CD14-positive monocyte (primary cell): ENCODE data around the gene F8. TPM values are rescaled to one million over a fixed set of nuclear protein-coding genes. Genes with fewer than 3 reads are reported as not detected.

Experiments
- DNase-seq, 3 donors: peaks; one replicate each; pipeline ENCODE4 v3.0.0-alpha.2; 2011 to 2022
- H2AFZ ChIP-seq: 2 replicates; pipeline ENCODE4 v1.6.0; 2012; ENCODE audit warnings: mild to moderate bottlenecking, low read depth, low read length, inconsistent platforms; ENCODE audit not compliant: insufficient read depth, poor library complexity, severe bottlenecking
- H3K27ac ChIP-seq, 2 donors: 1 replicate in 1 of 2; 2 replicates in 1 of 2; pipeline ENCODE4 v1.5.1; 2012 to 2013; ENCODE audit warnings: low read length in 2 of 2, control low read depth in 1 of 2, inconsistent platforms in 1 of 2, low read depth in 1 of 2, mild to moderate bottlenecking in 1 of 2
- H3K27me3 ChIP-seq, 2 donors: one replicate each; pipeline versions ENCODE4 v1.6.0 to v1.6.1; 2011 to 2013; ENCODE audit warnings: low read length in 2 of 2; ENCODE audit not compliant: control insufficient read depth in 2 of 2, insufficient read depth in 2 of 2
- H3K36me3 ChIP-seq, 2 donors: replicated peaks in 1 of 2; 1 replicate in 1 of 2; 2 replicates in 1 of 2; pipeline versions ENCODE4 v1.5.1 to v1.6.1; 2012 to 2013; ENCODE audit warnings: low read length in 2 of 2, control low read depth in 1 of 2, inconsistent platforms in 1 of 2, mild to moderate bottlenecking in 1 of 2; ENCODE audit not compliant: insufficient read depth in 2 of 2, control insufficient read depth in 1 of 2
- H3K4me1 ChIP-seq, 2 donors: 1 replicate in 1 of 2; 2 replicates in 1 of 2; pipeline versions ENCODE4 v1.5.1 to v1.6.1; 2012 to 2013; ENCODE audit warnings: low read length in 2 of 2, control low read depth in 1 of 2, inconsistent platforms in 1 of 2, mild to moderate bottlenecking in 1 of 2, moderate library complexity in 1 of 2; ENCODE audit not compliant: insufficient read depth in 2 of 2, control insufficient read depth in 1 of 2
- H3K4me2 ChIP-seq: replicated peaks from 2 replicates; pipeline ENCODE3; 2012; ENCODE audit warnings: low read length, moderate library complexity, mild to moderate bottlenecking; ENCODE audit not compliant: poor library complexity, severe bottlenecking; ENCODE audit errors: extremely low read depth
- H3K4me3 ChIP-seq, 3 experiments: fragments of 200-600 bp in 1 of 3; sonication (generic) in 1 of 3; replicated peaks in 1 of 3; 1 replicate in 2 of 3; 2 replicates in 1 of 3; pipeline ENCODE4 v1.5.1; 2011 to 2013; ENCODE audit warnings: low read length in 3 of 3, mild to moderate bottlenecking in 3 of 3, control low read depth in 2 of 3, low read depth in 2 of 3, inconsistent platforms in 1 of 3, moderate library complexity in 1 of 3
- H3K79me2 ChIP-seq: 2 replicates; pipeline ENCODE4 v1.6.0; 2012; ENCODE audit warnings: mild to moderate bottlenecking, control low read depth, inconsistent platforms, low read length, moderate library complexity; ENCODE audit not compliant: insufficient read depth
- H3K9ac ChIP-seq: 2 replicates; pipeline ENCODE4 v1.6.0; 2017; ENCODE audit warnings: low read length, mild to moderate bottlenecking; ENCODE audit not compliant: insufficient read depth, poor library complexity, severe bottlenecking
- H3K9me3 ChIP-seq, 2 donors: replicated peaks in 1 of 2; 1 replicate in 1 of 2; 2 replicates in 1 of 2; pipeline versions ENCODE4 v1.5.1 to v1.6.1; 2012 to 2013; ENCODE audit warnings: low read length in 2 of 2, control low read depth in 1 of 2; ENCODE audit not compliant: control insufficient read depth in 1 of 2, insufficient read depth in 1 of 2
- H4K20me1 ChIP-seq: 2 replicates; pipeline ENCODE4 v1.6.0; 2012; ENCODE audit warnings: mild to moderate bottlenecking, low read length, control low read depth, moderate library complexity; ENCODE audit not compliant: insufficient read depth
- H3K27ac Mint-ChIP-seq, 7 donors: one replicate each; pipeline ENCODE4 v1.8.0; 2020; ENCODE audit warnings: mild to moderate bottlenecking in 7 of 7, mixed read lengths in 7 of 7, moderate library complexity in 6 of 7, inconsistent platforms in 2 of 7
- H3K27me3 Mint-ChIP-seq, 3 donors: one replicate each; pipeline ENCODE4 v1.8.0; 2021 to 2022; ENCODE audit warnings: low read depth in 3 of 3, mild to moderate bottlenecking in 3 of 3, mixed read lengths in 3 of 3, moderate library complexity in 3 of 3, inconsistent platforms in 1 of 3
- H3K36me3 Mint-ChIP-seq, 2 donors: one replicate each; pipeline ENCODE4 v1.8.0; 2020; ENCODE audit warnings: mixed read lengths in 2 of 2, inconsistent platforms in 1 of 2, mild to moderate bottlenecking in 1 of 2
- H3K4me1 Mint-ChIP-seq: one replicate; pipeline ENCODE4 v1.8.0; 2020; ENCODE audit warnings: mild to moderate bottlenecking, mixed read lengths
- H3K4me3 Mint-ChIP-seq, 2 donors: one replicate each; pipeline ENCODE4 v1.8.0; 2020; ENCODE audit warnings: mild to moderate bottlenecking in 2 of 2, mixed read lengths in 2 of 2, moderate library complexity in 1 of 2
- H3K9me3 Mint-ChIP-seq, 7 donors: one replicate each; pipeline ENCODE4 v1.8.0; 2020 to 2022; ENCODE audit warnings: mixed read lengths in 7 of 7, mild to moderate bottlenecking in 6 of 7, moderate library complexity in 6 of 7, inconsistent platforms in 2 of 7
- CTCF ChIP-seq: fragments of 200-600 bp; IDR thresholded peaks from one replicate; pipeline ENCODE4 v1.8.0; 2022; ENCODE audit warnings: antibody characterized with exemption, mild to moderate bottlenecking
- WGBS: methylation state at CpG from one replicate; pipeline ENCODE4 v1.1.5; 2013; ENCODE audit warnings: missing lambda C conversion rate; ENCODE audit not compliant: insufficient coverage; 5-methylcytosine and 5-hydroxymethylcytosine counted together
- intact Hi-C, 2 donors: fragments of 100-400 bp; cut with micrococcal nuclease; formaldehyde crosslinking; loops; one replicate each; pipeline versions ENCODE4 v1.15.0 to v1.15.1; 2023
- polyA plus RNA-seq, 3 donors: library from polyadenylated mRNA; depleted of rRNA in 1 of 3; unstranded in 2 of 3; stranded (reverse) in 1 of 3; fragments of 300-500 nt in 2 of 3; fragments of >200 nt in 1 of 3; fragmentation: Illumina TruSeq in 2 of 3; gene quantifications; 1 replicate in 2 of 3; 2 replicates in 1 of 3; pipeline ENCODE4 v1.2.3, GENCODE V29; 2012 to 2021

The F8 gene
- polyA plus RNA-seq, 3 donors = 1.5 to 4.5 (median 4.3) TPM

DNA sequence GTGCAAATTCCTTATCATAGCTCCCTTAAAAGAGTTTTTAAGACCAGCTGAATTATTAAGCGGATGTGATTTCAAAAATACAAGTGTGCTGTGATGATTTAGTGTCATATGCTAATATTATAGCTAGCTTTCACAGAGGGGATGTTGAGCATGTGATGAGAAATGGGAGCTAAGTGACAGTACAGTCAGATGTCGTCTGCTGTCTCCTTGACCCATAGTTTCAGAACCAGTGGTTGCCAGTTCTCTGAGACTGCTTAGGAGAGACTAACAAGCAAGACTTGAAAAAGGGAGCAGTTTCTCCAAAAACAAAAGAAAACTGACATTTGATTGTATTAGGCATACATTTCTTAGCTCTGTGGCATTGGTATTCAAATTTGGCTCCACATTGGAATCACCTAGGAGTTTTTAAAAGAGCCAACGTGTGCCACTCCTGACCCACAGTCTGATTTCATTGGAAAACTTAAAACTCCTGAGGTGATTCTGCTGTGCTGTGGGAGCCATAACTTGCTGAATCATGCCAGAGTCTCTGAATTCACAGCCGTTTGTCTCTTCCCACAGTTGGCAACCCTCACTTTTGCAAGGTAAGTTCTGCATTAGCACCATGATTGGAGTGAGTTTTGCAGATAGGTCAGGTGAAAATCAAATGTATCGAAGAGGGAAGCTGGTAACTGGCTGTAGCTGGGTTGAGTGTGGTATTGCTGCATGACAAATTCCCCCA is 24.4 kb upstream of the F8 start:
- Mint-ChIP-seq H3K9me3 (peaks cover 0 to 1% (median 0%) of the 10 kb centered on the region in 7 donors), H3K27me3 (peaks cover 0 to 2% (median 0%) of the 10 kb centered on the region in 3 donors), H3K36me3 (peaks cover 31 to 41% of the 10 kb centered on the region in 2 donors), H3K4me1 (no peaks in the 10 kb centered on the region), H3K4me3 (no peak overlapping the region), H3K27ac (peak overlapping the region in 1 of 7 donors; percentile 26)
- DNase-seq = no peak
- intact Hi-C loops = no loop called here
- no peak overlapping the region for H3K4me3 ChIP-seq
- no peaks in the 10 kb centered on the region for H3K9me3 ChIP-seq
- H3K79me2 ChIP-seq = no peaks in the 10 kb centered on the region
- H3K36me3 ChIP-seq = peaks cover 13 to 37% of the 10 kb centered on the region in 2 donors
- no peak overlapping the region for H3K9ac ChIP-seq
- WGBS = no CpG with 5 or more reads among the region's 5 CpGs
- no peak overlapping the region for H3K4me2 ChIP-seq
- no peak overlapping the region for H3K27ac ChIP-seq
- no peaks in the 10 kb centered on the region for H4K20me1 ChIP-seq
- H2AFZ ChIP-seq = no peak overlapping the region
- H3K4me1 ChIP-seq = no peaks in the 10 kb centered on the region
- no peaks in the 10 kb centered on the region for H3K27me3 ChIP-seq
- no peak for TF ChIP-seq CTCF

- peaks cover 0 to 2% (median 0%) of the 10 kb centered on the region in 3 donors for H3K27me3 Mint-ChIP-seq
- no peak overlapping the region for H3K27ac ChIP-seq
- H3K9me3 ChIP-seq = no peaks in the 10 kb centered on the region
- H3K27me3 ChIP-seq = no peaks in the 10 kb centered on the region
- H3K4me3 ChIP-seq = no peak overlapping the region
- peaks cover 0 to 1% (median 0%) of the 10 kb centered on the region in 7 donors for H3K9me3 Mint-ChIP-seq
- H2AFZ ChIP-seq = no peak overlapping the region
- no peaks in the 10 kb centered on the region for H4K20me1 ChIP-seq
- no peak overlapping the region for H3K9ac ChIP-seq
- H3K4me1 ChIP-seq = no peaks in the 10 kb centered on the region
- TF ChIP-seq CTCF = no peak
- WGBS = no CpG with 5 or more reads among the region's 6 CpGs
- H3K79me2 ChIP-seq = no peaks in the 10 kb centered on the region
- no peaks in the 10 kb centered on the region for H3K4me1 Mint-ChIP-seq
- H3K27ac Mint-ChIP-seq = peak overlapping the region in 1 of 7 donors; percentile 15
- H3K36me3 ChIP-seq = peaks cover 9 to 30% of the 10 kb centered on the region in 2 donors
- intact Hi-C loops = no loop called here
- no peak overlapping the region for H3K4me2 ChIP-seq
- DNase-seq = no peak
- no peak overlapping the region for H3K4me3 Mint-ChIP-seq
- H3K36me3 Mint-ChIP-seq = peaks cover 29 to 34% of the 10 kb centered on the region in 2 donors
Measured at GRCh38 chrX:155046129-155046810, 23.7 kb upstream of the F8 start.
